ENCODE data around the gene SORCS3.

DNA sequence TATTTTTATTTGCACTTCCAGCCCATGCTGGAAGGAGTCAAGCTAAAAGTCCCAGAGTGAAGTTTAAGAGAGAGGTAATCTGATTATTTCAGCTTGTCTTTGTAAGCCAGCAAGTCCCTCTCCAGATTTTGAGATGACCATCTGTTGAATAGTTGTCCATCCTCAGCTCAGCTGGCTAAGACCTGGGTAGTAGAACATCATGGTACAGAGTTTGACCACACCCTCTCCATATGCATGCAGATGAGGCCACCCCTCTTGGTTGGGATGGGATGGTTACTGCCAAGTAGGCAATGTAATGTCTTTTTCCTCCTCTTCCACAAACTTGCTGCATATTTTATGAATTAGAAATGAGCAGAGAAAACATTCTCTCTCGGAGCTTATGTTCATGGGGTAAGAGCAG lies 639.8 kb downstream of the SORCS3 start:
- TF ChIP-seq, protein P1, sequence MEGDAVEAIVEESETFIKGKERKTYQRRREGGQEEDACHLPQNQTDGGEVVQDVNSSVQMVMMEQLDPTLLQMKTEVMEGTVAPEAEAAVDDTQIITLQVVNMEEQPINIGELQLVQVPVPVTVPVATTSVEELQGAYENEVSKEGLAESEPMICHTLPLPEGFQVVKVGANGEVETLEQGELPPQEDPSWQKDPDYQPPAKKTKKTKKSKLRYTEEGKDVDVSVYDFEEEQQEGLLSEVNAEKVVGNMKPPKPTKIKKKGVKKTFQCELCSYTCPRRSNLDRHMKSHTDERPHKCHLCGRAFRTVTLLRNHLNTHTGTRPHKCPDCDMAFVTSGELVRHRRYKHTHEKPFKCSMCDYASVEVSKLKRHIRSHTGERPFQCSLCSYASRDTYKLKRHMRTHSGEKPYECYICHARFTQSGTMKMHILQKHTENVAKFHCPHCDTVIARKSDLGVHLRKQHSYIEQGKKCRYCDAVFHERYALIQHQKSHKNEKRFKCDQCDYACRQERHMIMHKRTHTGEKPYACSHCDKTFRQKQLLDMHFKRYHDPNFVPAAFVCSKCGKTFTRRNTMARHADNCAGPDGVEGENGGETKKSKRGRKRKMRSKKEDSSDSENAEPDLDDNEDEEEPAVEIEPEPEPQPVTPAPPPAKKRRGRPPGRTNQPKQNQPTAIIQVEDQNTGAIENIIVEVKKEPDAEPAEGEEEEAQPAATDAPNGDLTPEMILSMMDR (IDR thresholded peaks at IDR 0.05): no peak
- no peak for TF ChIP-seq POLR2A (IDR thresholded peaks at IDR 0.05)
